Endothelial cell of umbilical vein (primary cell): Measurements from ENCODE around the gene AGAP2. TPM values are rescaled to one million over a fixed set of nuclear protein-coding genes. Genes with fewer than 3 reads are reported as not detected.

Experiments used
- BruUV-seq: library from RNA; stranded (reverse); fragments of 400-500 nt; replicated peaks from 2 replicates; lab custom pipeline; 2021; lab: Mats Ljungman, UMichigan
- CTCF ChIA-PET: fragments of 300-600, 350-600 bp; sonication (Branson Sonifier 250); formaldehyde crosslinking; loops from one replicate; lab custom pipeline; 2021; ENCODE audit warnings: antibody characterized with exemption, inconsistent platforms; lab: Charles Lee
- POLR2A ChIA-PET: fragments of 300-600, 350-600 bp; sonication (Branson Sonifier 250); formaldehyde crosslinking; loops from one replicate; lab custom pipeline; 2021; ENCODE audit warnings: antibody characterized with exemption, inconsistent platforms; lab: Charles Lee
- DNase-seq: peaks from one replicate; pipeline ENCODE4 v3.0.0-alpha.2; 2011; ENCODE audit warnings: low read depth, low spot score
- FAIRE-seq: peaks from 2 replicates; lab custom pipeline; 2011; peaks lifted over from hg19 to GRCh38; lab: Jason Lieb, UNC
- H2AFZ ChIP-seq: 2 replicates; pipeline ENCODE4 v1.6.0; 2012; ENCODE audit warnings: low read depth, low read length, control low read depth, inconsistent platforms
- H3K27ac ChIP-seq: 2 replicates; pipeline ENCODE4 v1.5.1; 2011; ENCODE audit warnings: low read depth, mild to moderate bottlenecking, control low read depth, low read length, moderate library complexity; ENCODE audit not compliant: insufficient read depth
- H3K27me3 ChIP-seq, 2 experiments: 2 replicates each; pipeline versions ENCODE4 v1.6.0 to v1.6.1; 2011; ENCODE audit warnings: low read length in 2 of 2, mixed read lengths in 1 of 2; ENCODE audit not compliant: control insufficient read depth in 2 of 2, insufficient read depth in 2 of 2
- H3K36me3 ChIP-seq, 2 experiments: 2 replicates in 1 of 2; 3 replicates in 1 of 2; pipeline ENCODE4 v1.5.1; 2011; ENCODE audit warnings: low read length in 2 of 2, mild to moderate bottlenecking in 1 of 2, moderate library complexity in 1 of 2; ENCODE audit not compliant: control insufficient read depth in 2 of 2, insufficient read depth in 2 of 2; ENCODE audit errors: extremely low read depth in 1 of 2
- H3K4me1 ChIP-seq: 3 replicates; pipeline ENCODE4 v1.5.1; 2011; ENCODE audit warnings: mild to moderate bottlenecking, low read length; ENCODE audit not compliant: control insufficient read depth, insufficient read depth; ENCODE audit errors: extremely low read depth
- H3K4me2 ChIP-seq: 2 replicates; pipeline ENCODE4 v1.6.1; 2011; ENCODE audit warnings: low read length, control low read depth, mixed read lengths; ENCODE audit not compliant: insufficient read depth
- H3K4me3 ChIP-seq, 3 experiments: fragments of 200-600 bp in 1 of 3; sonication (generic), shearing (Covaris generic) in 1 of 3; replicated peaks in 1 of 3; 2 replicates each; pipeline ENCODE4 v1.5.1; 2011 to 2016; ENCODE audit warnings: control low read depth in 3 of 3, low read length in 3 of 3, mild to moderate bottlenecking in 2 of 3, inconsistent platforms in 1 of 3, low read depth in 1 of 3, moderate library complexity in 1 of 3; ENCODE audit not compliant: insufficient read depth in 1 of 3
- H3K79me2 ChIP-seq: 2 replicates; pipeline ENCODE4 v1.6.0; 2012; ENCODE audit warnings: low read length, inconsistent platforms; ENCODE audit not compliant: control insufficient read depth, insufficient read depth
- H3K9ac ChIP-seq: replicated peaks from 2 replicates; pipeline ENCODE3; 2011; ENCODE audit warnings: low read length, control low read depth; ENCODE audit not compliant: insufficient read depth; ENCODE audit errors: extremely low read depth
- H3K9me1 ChIP-seq: replicated peaks from 3 replicates; pipeline ENCODE4 v1.6.0; 2011; ENCODE audit warnings: mild to moderate bottlenecking, low read length; ENCODE audit not compliant: control insufficient read depth, insufficient read depth; ENCODE audit errors: extremely low read depth
- H3K9me3 ChIP-seq: replicated peaks from 2 replicates; pipeline ENCODE4 v1.5.1; 2012; ENCODE audit warnings: low read length, inconsistent platforms; ENCODE audit not compliant: control insufficient read depth, insufficient read depth
- H4K20me1 ChIP-seq: replicated peaks from 2 replicates; pipeline ENCODE3; 2011; ENCODE audit warnings: mild to moderate bottlenecking, low read length; ENCODE audit not compliant: control insufficient read depth, insufficient read depth; ENCODE audit errors: extremely low read depth
- EZH2 ChIP-seq: IDR thresholded peaks from 2 replicates; pipeline ENCODE4 v1.6.1; 2012; ENCODE audit warnings: borderline replicate concordance, low read depth, mild to moderate bottlenecking, moderate library complexity, low read length, inconsistent platforms; ENCODE audit not compliant: severe bottlenecking
- FOS ChIP-seq: IDR thresholded peaks from 2 replicates; pipeline ENCODE4 v1.6.1; 2011; ENCODE audit warnings: mild to moderate bottlenecking, low read length, moderate library complexity, borderline replicate concordance; ENCODE audit not compliant: insufficient read depth
- GATA2 ChIP-seq: IDR thresholded peaks from 2 replicates; pipeline ENCODE4 v1.7.0; 2011; ENCODE audit warnings: low read depth, mild to moderate bottlenecking, moderate library complexity, mixed read lengths, low read length; ENCODE audit not compliant: insufficient read length, insufficient read depth
- JUN ChIP-seq: IDR thresholded peaks from 2 replicates; pipeline ENCODE4 v1.6.1; 2011; ENCODE audit warnings: borderline replicate concordance, low read depth; ENCODE audit not compliant: insufficient read length, insufficient read depth
- MYC ChIP-seq: IDR thresholded peaks from one replicate; pipeline ENCODE4 v1.6.1; 2011; ENCODE audit warnings: mild to moderate bottlenecking, low read depth, low read length
- POLR2A ChIP-seq: IDR thresholded peaks from 2 replicates; pipeline ENCODE4 v1.6.1; 2012; ENCODE audit warnings: low read depth, mild to moderate bottlenecking, control low read depth, low read length
- POLR2AphosphoS5 ChIP-seq: IDR thresholded peaks from 2 replicates; pipeline ENCODE4 v1.6.1; 2012; ENCODE audit warnings: low read depth, mild to moderate bottlenecking, control low read depth, low read length, moderate library complexity; ENCODE audit not compliant: insufficient read depth
- dilution Hi-C: fragments of 300-500 bp; cut with MboI; formaldehyde crosslinking; loops from one replicate; pipeline ENCODE4 v1.15.0; 2019; ENCODE audit warnings: low sequenced_read_pairs; ENCODE audit not compliant: extremely low pct_ligation_motif_present
- intact Hi-C: fragments of 100-400 bp; cut with micrococcal nuclease; formaldehyde crosslinking; loops from one replicate; pipeline ENCODE4 v1.10.0; 2022
- polyA plus RNA-seq, 4 experiments: library from polyadenylated mRNA; depleted of rRNA in 3 of 4; stranded (reverse) in 3 of 4; unstranded in 1 of 4; fragments of >200 nt; gene quantifications; 2 replicates each; pipeline versions ENCODE4 v1.2.1 to v1.2.3, GENCODE V29; 2011 to 2012; ENCODE audit warnings: missing spikeins in 1 of 4
- total RNA-seq: library from RNA; stranded (reverse); gene quantifications from 2 replicates; pipeline ENCODE4 v1.2.3, GENCODE V29; 2021
- TF ChIP-seq, protein P1 (sequence below), 2 donors: IDR thresholded peaks; 1 replicate in 1 of 2; 2 replicates in 1 of 2; pipeline ENCODE4 v1.5.1; 2011; ENCODE audit warnings: low read length in 2 of 2, mild to moderate bottlenecking in 2 of 2, moderate library complexity in 2 of 2, control low read depth in 1 of 2, inconsistent platforms in 1 of 2, low read depth in 1 of 2; ENCODE audit not compliant: insufficient read depth in 1 of 2; ENCODE audit errors: extremely low read depth in 1 of 2
- TF ChIP-seq, protein P2 (sequence below): IDR thresholded peaks from 2 replicates; pipeline ENCODE4 v1.6.1; 2011; ENCODE audit not compliant: insufficient read depth, insufficient read length

AGAP2 gene
- total and polyA plus RNA-seq, 2 donors (not counting 3 experiments of a cell fraction or from before 2014, with no cell fraction given), result 0.04 to 0.24 TPM

DNA sequence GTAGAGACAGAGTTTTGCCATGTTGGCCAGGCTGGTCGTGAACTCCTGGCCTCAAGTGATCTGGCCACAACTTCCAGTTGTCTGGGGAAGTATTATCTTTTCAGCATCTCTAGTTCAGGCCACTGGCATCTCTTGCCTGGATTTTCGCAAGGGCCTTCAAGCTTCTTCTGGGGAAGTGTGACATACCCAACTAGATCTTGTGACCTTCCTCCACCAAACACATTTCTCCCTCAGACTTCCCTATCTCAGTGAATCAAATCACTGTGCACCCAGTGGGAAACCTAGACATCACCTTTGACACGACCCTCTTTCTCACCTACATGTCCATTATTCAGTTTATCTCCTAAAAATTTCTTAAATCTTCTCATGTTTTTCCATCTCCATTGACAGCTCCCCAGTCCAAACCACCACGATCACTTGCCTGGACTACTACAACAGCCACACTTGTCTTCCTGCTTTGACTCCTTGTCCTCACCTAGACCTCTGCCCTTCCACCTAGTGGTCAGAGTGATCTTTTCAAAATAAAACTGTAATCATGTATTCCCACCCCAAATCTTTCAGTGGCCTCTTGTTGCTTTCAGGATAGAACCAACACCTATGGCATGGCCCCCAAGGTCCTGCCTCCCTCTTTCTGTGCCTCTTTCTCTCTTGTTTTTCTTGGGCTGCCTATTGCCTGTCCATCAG, 37.2 kb upstream of the AGAP2 start:
- Histone ChIP-seq H3K9me3 (no peaks in the 10 kb centered on the region), H3K27me3 (no peaks in the 10 kb centered on the region), H3K4me3 (no peak overlapping the region), H3K9me1 (no peaks in the 10 kb centered on the region), H3K9ac (no peak overlapping the region), H3K36me3 (peaks cover 0 to 3% of the 10 kb centered on the region in 2 experiments), H4K20me1 (no peaks in the 10 kb centered on the region), H3K27ac (no peak overlapping the region), H3K79me2 (peaks cover 2% of the 10 kb centered on the region), H3K4me1 (peaks cover 13% of the 10 kb centered on the region), H3K4me2 (no peak overlapping the region), H2AFZ (no peak overlapping the region)
- dilution Hi-C loops (no loop called here), intact Hi-C loops (no loop called here)
- no TSS peak for BruUV-seq
- CTCF ChIA-PET, result interaction anchor here (2.0 to 3.0 kb wide), 2 partner anchors 7 to 19 kb away, joined by 7 to 8 read pairs; partner anchors contain the start of gene TSFM
- no peak for TF ChIP-seq GATA2
- TF ChIP-seq, protein P1, sequence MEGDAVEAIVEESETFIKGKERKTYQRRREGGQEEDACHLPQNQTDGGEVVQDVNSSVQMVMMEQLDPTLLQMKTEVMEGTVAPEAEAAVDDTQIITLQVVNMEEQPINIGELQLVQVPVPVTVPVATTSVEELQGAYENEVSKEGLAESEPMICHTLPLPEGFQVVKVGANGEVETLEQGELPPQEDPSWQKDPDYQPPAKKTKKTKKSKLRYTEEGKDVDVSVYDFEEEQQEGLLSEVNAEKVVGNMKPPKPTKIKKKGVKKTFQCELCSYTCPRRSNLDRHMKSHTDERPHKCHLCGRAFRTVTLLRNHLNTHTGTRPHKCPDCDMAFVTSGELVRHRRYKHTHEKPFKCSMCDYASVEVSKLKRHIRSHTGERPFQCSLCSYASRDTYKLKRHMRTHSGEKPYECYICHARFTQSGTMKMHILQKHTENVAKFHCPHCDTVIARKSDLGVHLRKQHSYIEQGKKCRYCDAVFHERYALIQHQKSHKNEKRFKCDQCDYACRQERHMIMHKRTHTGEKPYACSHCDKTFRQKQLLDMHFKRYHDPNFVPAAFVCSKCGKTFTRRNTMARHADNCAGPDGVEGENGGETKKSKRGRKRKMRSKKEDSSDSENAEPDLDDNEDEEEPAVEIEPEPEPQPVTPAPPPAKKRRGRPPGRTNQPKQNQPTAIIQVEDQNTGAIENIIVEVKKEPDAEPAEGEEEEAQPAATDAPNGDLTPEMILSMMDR (IDR thresholded peaks at IDR 0.05; ENCODE audit: extremely low read depth in 1 of 2, insufficient read depth in 1 of 2, low read depth in 1 of 2, low read length in 2 of 2), result no peak
- TF ChIP-seq POLR2A, result no peak
- TF ChIP-seq, protein P2, sequence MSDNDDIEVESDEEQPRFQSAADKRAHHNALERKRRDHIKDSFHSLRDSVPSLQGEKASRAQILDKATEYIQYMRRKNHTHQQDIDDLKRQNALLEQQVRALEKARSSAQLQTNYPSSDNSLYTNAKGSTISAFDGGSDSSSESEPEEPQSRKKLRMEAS, result no peak
- TF ChIP-seq POLR2AphosphoS5, result no peak
- TF ChIP-seq MYC, result no peak
- no peak for TF ChIP-seq FOS
- no peak for TF ChIP-seq EZH2
- no peak for TF ChIP-seq JUN
- POLR2A ChIA-PET, result no interaction called here
- FAIRE-seq, result no peak
- no peak for DNase-seq
